ENCODE data around the gene NTM. TPM values are rescaled to one million over a fixed set of nuclear protein-coding genes. Genes with fewer than 3 reads are reported as not detected.
"Not testable (repeated sequence)": the region's sequence is repeated elsewhere in the genome, so short reads cannot be mapped to it uniquely, and the experiment has no call there.

Gene NTM
- total RNA-seq, 1 experiment from 2014 or later: 8.6 TPM

DNA sequence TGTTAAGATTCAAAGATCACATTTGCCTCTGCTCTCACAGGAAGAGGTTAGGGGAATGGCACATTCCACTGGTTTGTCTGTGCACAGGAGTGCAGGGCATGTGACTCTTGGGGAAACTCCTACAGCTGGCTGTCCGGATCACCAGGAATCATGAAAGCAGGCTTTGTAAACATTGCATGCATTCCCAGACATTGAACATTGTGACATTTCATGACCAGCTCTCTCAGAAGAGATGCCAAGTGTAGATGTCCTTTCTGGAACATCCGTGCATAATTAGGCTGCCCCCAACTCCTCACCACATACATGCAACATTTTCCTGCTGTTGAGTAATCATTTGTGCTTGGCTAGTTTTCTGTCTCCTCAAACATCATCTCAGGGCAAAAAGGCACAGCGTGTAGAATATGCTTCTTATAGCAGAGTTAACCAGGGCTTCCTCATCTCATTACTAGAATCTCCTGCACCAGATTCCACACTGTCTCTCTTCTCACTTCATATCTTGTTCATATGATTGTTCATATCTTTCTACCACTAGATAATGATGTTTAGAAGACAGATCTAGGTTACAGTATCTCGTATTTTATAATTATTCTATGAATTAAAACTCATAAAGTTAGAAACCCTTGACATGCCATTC is 694.7 kb downstream of the NTM start:
- no peaks in the 10 kb centered on the region for H3K36me3 ChIP-seq (ENCODE audit: insufficient read depth, low read length, poor library complexity, severe bottlenecking)
- peaks cover 15% of the 10 kb centered on the region for H3K9me3 ChIP-seq (ENCODE audit: low read depth, low read length, poor library complexity, severe bottlenecking)
- CTCF ChIA-PET: no interaction called here
- H3K4me1 ChIP-seq (ENCODE audit: insufficient read depth, low read length, poor library complexity, severe bottlenecking): peaks cover 2% of the 10 kb centered on the region
- intact Hi-C loops (cut with micrococcal nuclease; ENCODE audit: unreplicated experiment): no loop called here
- no peak overlapping the region for H3K27ac ChIP-seq (ENCODE audit: low read depth, low read length, poor library complexity, severe bottlenecking)
- POLR2A ChIA-PET (ENCODE audit: low non-redundant PET): no interaction called here
- TF ChIP-seq CTCF (conservative IDR thresholded peaks at IDR 0.05; ENCODE audit: low read depth, low read length) (no peak), EZH2 (IDR thresholded peaks at IDR 0.05; ENCODE audit: borderline replicate concordance, low read depth, low read length, poor library complexity, severe bottlenecking) (no peak)
- H3K27me3 ChIP-seq (replicated peaks; ENCODE audit: insufficient read depth, low read depth, low read length, poor library complexity): no peaks in the 10 kb centered on the region
- DNase-seq (ENCODE audit: low spot score): no peak
- no peak overlapping the region for H3K4me3 ChIP-seq (ENCODE audit: low read depth, low read length, poor library complexity, severe bottlenecking)
- no TSS peak for BruUV-seq (replicated peaks)

DNA sequence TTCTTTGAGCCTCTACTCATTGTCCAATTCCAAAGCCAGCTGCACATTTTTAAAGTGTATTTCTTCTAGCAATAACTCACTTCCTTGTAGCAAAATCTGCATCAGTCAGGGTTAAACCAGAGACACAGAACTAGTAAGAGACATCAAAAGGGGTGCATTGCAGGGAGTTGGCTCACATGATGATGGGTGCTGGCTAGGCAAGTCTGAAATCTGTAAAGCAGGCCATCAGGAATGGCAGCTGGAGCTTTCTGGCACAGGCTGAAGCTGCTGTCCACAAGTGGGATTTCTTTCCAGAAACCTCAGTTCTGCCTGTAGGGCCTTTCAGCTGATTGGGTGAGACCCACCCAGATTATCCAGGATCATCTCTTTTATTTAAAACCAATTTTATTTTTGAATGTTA is 698.1 kb downstream of the NTM start:
- no peak for TF ChIP-seq EZH2 (IDR thresholded peaks at IDR 0.05; ENCODE audit: borderline replicate concordance, low read depth, low read length, poor library complexity, severe bottlenecking)
- no peak for TF ChIP-seq CTCF (conservative IDR thresholded peaks at IDR 0.05; ENCODE audit: low read depth, low read length)
- Histone ChIP-seq H3K27ac (ENCODE audit: low read depth, low read length, poor library complexity, severe bottlenecking) (no peak overlapping the region), H3K4me1 (ENCODE audit: insufficient read depth, low read length, poor library complexity, severe bottlenecking) (peaks cover 22% of the 10 kb centered on the region), H3K4me3 (ENCODE audit: low read depth, low read length, poor library complexity, severe bottlenecking) (no peak overlapping the region), H3K9me3 (ENCODE audit: low read depth, low read length, poor library complexity, severe bottlenecking) (peaks cover 15% of the 10 kb centered on the region), H3K27me3 (replicated peaks; ENCODE audit: insufficient read depth, low read depth, low read length, poor library complexity) (no peaks in the 10 kb centered on the region), H3K36me3 (ENCODE audit: insufficient read depth, low read length, poor library complexity, severe bottlenecking) (no peaks in the 10 kb centered on the region)
- DNase-seq (ENCODE audit: low spot score): no peak
- BruUV-seq (replicated peaks): no TSS peak
- ChIA-PET POLR2A (ENCODE audit: low non-redundant PET) (no interaction called here), CTCF (no interaction called here)
- intact Hi-C loops (cut with micrococcal nuclease; ENCODE audit: unreplicated experiment): no loop called here

DNA sequence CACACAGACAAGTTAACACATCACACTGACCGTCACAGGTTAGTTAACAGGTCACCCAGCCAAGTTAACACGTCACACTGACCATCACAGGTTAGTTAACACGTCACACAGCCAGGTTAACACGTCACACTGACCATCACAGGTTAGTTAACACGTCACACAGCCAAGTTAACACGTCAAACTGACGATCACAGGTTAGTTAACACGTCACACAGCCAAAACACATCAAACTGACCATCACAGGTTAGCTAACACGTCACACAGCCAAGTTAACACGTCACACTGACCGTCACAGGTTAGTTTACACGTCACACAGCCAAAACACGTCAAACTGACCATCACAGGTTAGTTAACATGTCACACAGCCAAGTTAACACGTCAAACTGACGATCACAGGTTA is 699.2 kb downstream of the NTM start:
- H3K27ac ChIP-seq (ENCODE audit: low read depth, low read length, poor library complexity, severe bottlenecking); H3K36me3 ChIP-seq (ENCODE audit: insufficient read depth, low read length, poor library complexity, severe bottlenecking); BruUV-seq (replicated peaks); DNase-seq (ENCODE audit: low spot score); CTCF ChIA-PET; H3K4me3 ChIP-seq (ENCODE audit: low read depth, low read length, poor library complexity, severe bottlenecking); H3K27me3 ChIP-seq (replicated peaks; ENCODE audit: insufficient read depth, low read depth, low read length, poor library complexity); POLR2A ChIA-PET (ENCODE audit: low non-redundant PET); intact Hi-C loops (cut with micrococcal nuclease; ENCODE audit: unreplicated experiment): not testable (repeated sequence)
- Histone ChIP-seq H3K9me3 (ENCODE audit: low read depth, low read length, poor library complexity, severe bottlenecking) (peaks cover 15% of the 10 kb centered on the region), H3K4me1 (ENCODE audit: insufficient read depth, low read length, poor library complexity, severe bottlenecking) (peaks cover 30% of the 10 kb centered on the region)

DNA sequence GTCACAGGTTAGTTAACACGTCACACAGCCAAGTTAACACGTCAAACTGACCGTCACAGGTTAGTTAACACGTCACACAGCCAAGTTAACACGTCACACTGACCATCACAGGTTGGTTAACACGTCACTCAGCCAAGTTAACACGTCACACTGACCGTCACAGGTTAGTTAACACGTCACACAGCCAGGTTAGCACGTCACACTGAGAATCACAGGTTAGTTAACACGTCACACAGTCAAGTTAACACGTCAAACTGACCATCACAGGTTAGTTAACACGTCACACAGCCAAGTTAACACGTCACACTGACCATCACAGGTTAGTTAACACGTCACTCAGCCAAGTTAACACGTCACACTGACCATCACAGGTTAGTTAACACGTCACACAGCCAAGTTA is 700.5 kb downstream of the NTM start:
- POLR2A ChIA-PET (ENCODE audit: low non-redundant PET); CTCF ChIA-PET; intact Hi-C loops (cut with micrococcal nuclease; ENCODE audit: unreplicated experiment); H3K36me3 ChIP-seq (ENCODE audit: insufficient read depth, low read length, poor library complexity, severe bottlenecking); BruUV-seq (replicated peaks); H3K4me3 ChIP-seq (ENCODE audit: low read depth, low read length, poor library complexity, severe bottlenecking); H3K27ac ChIP-seq (ENCODE audit: low read depth, low read length, poor library complexity, severe bottlenecking); DNase-seq (ENCODE audit: low spot score); H3K27me3 ChIP-seq (replicated peaks; ENCODE audit: insufficient read depth, low read depth, low read length, poor library complexity): not testable (repeated sequence)
- peaks cover 30% of the 10 kb centered on the region for H3K4me1 ChIP-seq (ENCODE audit: insufficient read depth, low read length, poor library complexity, severe bottlenecking)
- H3K9me3 ChIP-seq (ENCODE audit: low read depth, low read length, poor library complexity, severe bottlenecking): peaks cover 10% of the 10 kb centered on the region
